SU-DHL-6 (cell line): ENCODE results near the gene TXNDC11.

Source experiments
- H2AFZ ChIP-seq: fragments of 200-600 bp; sonication (generic); 2 replicates; pipeline ENCODE4 v1.6.1; 2014; ENCODE audit warnings: low read depth, mild to moderate bottlenecking, moderate library complexity, mixed read lengths, antibody characterized with exemption, low read length; ENCODE audit not compliant: severe bottlenecking
- H3F3A ChIP-seq: fragments of 200-600 bp; shearing (Covaris generic); 2 replicates; pipeline ENCODE4 v1.6.0; 2016; ENCODE audit warnings: antibody characterized with exemption, mild to moderate bottlenecking; ENCODE audit not compliant: insufficient read depth
- H3K27ac ChIP-seq: fragments of 200-600 bp; sonication (generic); 2 replicates; pipeline ENCODE4 v1.5.1; 2016; ENCODE audit warnings: low read depth, mild to moderate bottlenecking, low read length, moderate library complexity, mixed read lengths
- H3K27me3 ChIP-seq: fragments of 200-600 bp; sonication (generic), shearing (Covaris generic); 2 replicates; pipeline ENCODE4 v1.6.0; 2014; ENCODE audit warnings: mild to moderate bottlenecking, low read length
- H3K36me3 ChIP-seq: fragments of 200-600 bp; sonication (generic); 2 replicates; pipeline ENCODE4 v1.6.1; 2014; ENCODE audit warnings: mild to moderate bottlenecking, low read length, mixed read lengths
- H3K4me2 ChIP-seq: fragments of 300-600, 200-600 bp; shearing (Covaris generic), sonication (generic); 2 replicates; pipeline ENCODE4 v1.6.0; 2014; ENCODE audit warnings: low read length, low read depth, mild to moderate bottlenecking; ENCODE audit not compliant: poor library complexity, severe bottlenecking
- H3K4me3 ChIP-seq: fragments of 200-600 bp; sonication (generic); 2 replicates; pipeline ENCODE4 v1.5.1; 2014; ENCODE audit warnings: antibody characterized with exemption, low read length, mild to moderate bottlenecking, mixed read lengths; ENCODE audit not compliant: insufficient read depth, poor library complexity, severe bottlenecking
- H3K79me2 ChIP-seq: fragments of 200-600 bp; sonication (generic); 2 replicates; pipeline ENCODE4 v1.6.1; 2014; ENCODE audit warnings: mild to moderate bottlenecking, low read length, moderate library complexity; ENCODE audit not compliant: insufficient read depth
- H3K9ac ChIP-seq: fragments of 200-600 bp; sonication (generic); 2 replicates; pipeline ENCODE4 v1.7.0; 2014; ENCODE audit warnings: mild to moderate bottlenecking, low read length
- H3K9me2 ChIP-seq: fragments of 200-600 bp; sonication (generic); replicated peaks from 2 replicates; pipeline ENCODE4 v1.6.1; 2014; ENCODE audit warnings: low read length; ENCODE audit not compliant: insufficient read depth
- H3K9me3 ChIP-seq: fragments of 200-600 bp; sonication (generic); 2 replicates; pipeline ENCODE4 v1.6.1; 2014; ENCODE audit warnings: low read length, mixed read lengths; ENCODE audit not compliant: insufficient read depth
- H4K20me1 ChIP-seq: fragments of 200-600 bp; sonication (generic); 2 replicates; pipeline ENCODE4 v1.6.1; 2014; ENCODE audit warnings: low read depth, mild to moderate bottlenecking, antibody characterized with exemption, low read length, moderate library complexity, mixed read lengths
- CTCF ChIP-seq: fragments of 200-600 bp; sonication (generic); IDR thresholded peaks from one replicate; pipeline ENCODE4 v1.5.1; 2017; ENCODE audit warnings: antibody characterized with exemption, mild to moderate bottlenecking, low read length, moderate library complexity; ENCODE audit not compliant: insufficient read depth, poor library complexity, severe bottlenecking
- EZH2phosphoT487 ChIP-seq: fragments of 200-600 bp; sonication (generic), shearing (Covaris generic); conservative IDR thresholded peaks from 2 replicates; pipeline ENCODE4 v1.6.1; 2018; ENCODE audit warnings: mild to moderate bottlenecking, antibody characterized with exemption, low read length, moderate library complexity, mixed read lengths

TXNDC11 gene

GRCh38 chr16:11750056-11750455, 7.4 kb upstream of the TXNDC11 start:
- Histone ChIP-seq H3K4me2 (no peak overlapping the region), H3K79me2 (no peaks in the 10 kb centered on the region), H3K27ac (no peak overlapping the region), H3K4me3 (no peak overlapping the region), H3K9me3 (no peaks in the 10 kb centered on the region), H3K27me3 (no peaks in the 10 kb centered on the region), H3K9me2 (no peaks in the 10 kb centered on the region), H3F3A (peaks cover 22% of the 10 kb centered on the region; the same call in 1 of the 2 replicates), H3K9ac (no peak overlapping the region), H4K20me1 (no peaks in the 10 kb centered on the region), H3K36me3 (peaks cover 25% of the 10 kb centered on the region), H2AFZ (no peak overlapping the region)
- TF ChIP-seq EZH2phosphoT487 (no peak), CTCF (no peak)

GRCh38 chr16:11748404-11749254, 6.0 kb upstream of the TXNDC11 start:
- Histone ChIP-seq H3K9me3 (no peaks in the 10 kb centered on the region), H3K79me2 (no peaks in the 10 kb centered on the region), H3K27ac (no peak overlapping the region), H3K4me2 (no peak overlapping the region), H3K9me2 (no peaks in the 10 kb centered on the region), H4K20me1 (no peaks in the 10 kb centered on the region), H3K4me3 (no peak overlapping the region), H2AFZ (no peak overlapping the region), H3K9ac (no peak overlapping the region), H3K27me3 (no peaks in the 10 kb centered on the region), H3K36me3 (peaks cover 25% of the 10 kb centered on the region), H3F3A (peaks cover 35% of the 10 kb centered on the region)
- TF ChIP-seq EZH2phosphoT487: no peak

GRCh38 chr16:11747949-11748403, 5.3 kb upstream of the TXNDC11 start:
- Histone ChIP-seq H3K79me2 (no peaks in the 10 kb centered on the region), H3K4me3 (no peak overlapping the region), H2AFZ (no peak overlapping the region), H3K4me2 (no peak overlapping the region), H3K27me3 (no peaks in the 10 kb centered on the region), H3K9me2 (no peaks in the 10 kb centered on the region), H3F3A (peaks cover 40% of the 10 kb centered on the region), H3K9ac (no peak overlapping the region), H3K27ac (no peak overlapping the region), H3K9me3 (no peaks in the 10 kb centered on the region), H3K36me3 (peaks cover 21% of the 10 kb centered on the region), H4K20me1 (no peaks in the 10 kb centered on the region)
- TF ChIP-seq CTCF (no peak), EZH2phosphoT487 (no peak)

- Histone ChIP-seq H3K4me3 (no peak overlapping the region), H3K4me2 (peak overlapping the region; percentile 76), H2AFZ (no peak overlapping the region), H3F3A (peaks cover 25% of the 10 kb centered on the region), H3K9ac (no peak overlapping the region), H3K9me2 (no peaks in the 10 kb centered on the region), H3K27me3 (no peaks in the 10 kb centered on the region), H3K27ac (peak overlapping the region; percentile 79), H4K20me1 (no peaks in the 10 kb centered on the region; the same call in 1 of the 2 replicates), H3K79me2 (peaks cover 34% of the 10 kb centered on the region), H3K36me3 (no peaks in the 10 kb centered on the region), H3K9me3 (no peaks in the 10 kb centered on the region)
- TF ChIP-seq CTCF (no peak), EZH2phosphoT487 (no peak)
These were observed 1.4 kb upstream of the TXNDC11 start for GRCh38 chr16:11744075-11744470.
